Stimulated activated CD4-positive, alpha-beta T cell treated with anti-CD3 and anti-CD28 coated beads, Interleukin-2, amount 100 ng/mL, for 24 hours (primary cell): ENCODE results near the gene KCNJ6.
"Not testable (repeated sequence)": the region's sequence is repeated elsewhere in the genome, so short reads cannot be mapped to it uniquely, and the experiment has no call there.

ENCODE experiments used
- DNase-seq, 2 donors: peaks; one replicate each; pipeline ENCODE4 v3.0.0-alpha.2; 2020

Gene KCNJ6

GRCh38 chr21:37669249-37669648, 247.0 kb downstream of the KCNJ6 start:
- DNase-seq = no peak

GRCh38 chr21:37668462-37669239, 247.6 kb downstream of the KCNJ6 start:
- no peak for DNase-seq

DNA sequence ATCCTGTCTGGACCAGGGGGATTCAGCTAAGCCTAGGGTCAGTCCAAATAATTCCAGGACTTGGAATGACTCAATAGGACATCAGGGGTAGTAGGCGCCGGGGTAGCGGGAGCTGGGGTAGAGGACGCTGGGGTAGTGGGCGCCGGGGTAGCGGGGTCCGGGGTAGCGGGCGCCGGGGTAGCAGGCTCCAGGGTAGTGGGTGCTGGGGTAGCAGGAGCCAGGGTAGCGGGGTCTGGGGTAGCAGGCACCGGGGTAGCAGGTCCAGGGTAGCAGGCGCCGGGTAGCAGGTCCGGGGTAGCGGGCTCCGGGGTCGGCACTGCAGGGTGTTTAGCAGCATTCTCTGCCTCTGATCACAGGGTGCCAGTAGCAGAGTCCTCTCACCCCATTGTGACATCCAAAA, 248.9 kb downstream of the KCNJ6 start:
- no peak for DNase-seq

- DNase-seq = no peak
Measured at GRCh38 chr21:37665230-37666024, 250.8 kb downstream of the KCNJ6 start.

DNA sequence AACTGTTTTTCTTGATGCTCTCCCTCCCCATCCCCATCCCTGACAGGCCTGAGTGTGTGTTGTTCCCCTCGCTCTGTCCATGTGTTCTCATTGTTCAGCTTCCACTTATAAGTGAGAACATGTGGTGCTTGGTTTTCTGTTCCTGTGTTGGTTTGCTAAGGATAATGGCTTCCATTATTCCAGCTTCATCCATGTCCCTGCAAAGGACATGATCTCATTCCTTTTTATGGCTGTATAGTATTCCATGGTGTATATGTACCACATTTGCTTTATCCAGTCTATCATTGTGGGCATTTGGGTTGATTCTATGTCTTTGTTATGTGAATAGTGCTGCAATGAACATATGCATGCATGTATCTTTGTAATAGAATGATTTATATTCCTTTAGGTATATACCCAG, 254.0 kb downstream of the KCNJ6 start:
- DNase-seq = not testable (repeated sequence)

GRCh38 chr21:37660709-37661108, 255.5 kb downstream of the KCNJ6 start:
- DNase-seq = no peak

GRCh38 chr21:37659874-37660273, 256.4 kb downstream of the KCNJ6 start:
- DNase-seq = no peak

- no peak for DNase-seq
Measured at GRCh38 chr21:37658817-37659458, 257.3 kb downstream of the KCNJ6 start.

DNA sequence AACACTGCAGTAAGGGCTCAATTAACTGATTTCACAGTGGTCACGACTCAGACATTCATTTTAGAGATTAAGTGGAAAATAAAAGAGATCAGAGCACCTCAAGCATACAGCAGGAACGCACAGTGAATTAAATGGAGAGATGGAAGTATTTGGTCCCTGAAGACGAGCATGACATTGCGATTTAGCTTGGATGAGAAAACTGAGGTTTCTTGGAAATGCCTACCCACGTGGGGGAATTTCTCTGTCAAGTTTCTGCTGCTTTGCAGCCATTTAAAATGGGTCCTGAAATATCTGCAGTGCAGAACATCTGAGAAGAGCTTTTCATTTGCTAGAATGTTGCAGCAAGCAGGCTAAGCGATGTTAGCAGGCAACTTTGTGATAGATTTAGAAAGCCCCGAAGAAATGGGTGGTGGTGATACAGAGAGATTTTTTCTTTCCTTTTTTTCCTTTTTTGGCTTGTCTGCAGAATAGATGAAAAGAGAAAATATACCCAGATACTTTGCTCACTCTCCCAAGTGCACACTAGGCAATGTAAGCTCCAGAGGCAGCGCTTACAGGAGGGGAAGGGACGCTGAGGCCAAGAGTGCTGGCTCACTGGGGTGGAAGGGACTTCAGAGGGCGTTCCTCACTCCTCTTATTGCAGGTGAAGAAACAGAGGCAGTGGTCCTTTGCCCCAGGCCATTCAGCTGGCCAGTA, 258.0 kb downstream of the KCNJ6 start:
- DNase-seq = no peak

GRCh38 chr21:37656899-37657298, 259.4 kb downstream of the KCNJ6 start:
- no peak for DNase-seq

GRCh38 chr21:37655611-37656300, 260.5 kb downstream of the KCNJ6 start:
- DNase-seq = no peak

GRCh38 chr21:37654596-37654995, 261.7 kb downstream of the KCNJ6 start:
- no peak for DNase-seq

DNA sequence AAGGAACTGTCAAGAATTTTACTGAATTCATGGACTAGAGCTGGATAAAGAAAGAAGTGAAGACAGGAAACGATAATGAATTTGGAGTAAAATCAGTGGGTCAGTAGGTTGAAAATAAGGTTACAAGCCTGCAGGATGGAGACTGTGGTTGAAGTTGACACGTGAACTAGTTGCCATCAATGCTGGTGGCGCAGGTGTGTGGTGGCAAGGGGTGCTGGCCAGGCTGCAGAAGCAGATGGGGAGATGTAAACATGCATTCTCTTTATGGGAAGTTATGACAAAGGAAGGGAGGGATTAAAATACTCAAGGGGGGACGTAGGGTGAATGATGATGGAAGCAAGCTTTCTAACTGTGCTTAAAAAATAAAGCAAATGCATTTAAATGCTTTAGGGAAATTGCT, 263.1 kb downstream of the KCNJ6 start:
- DNase-seq = no peak

DNA sequence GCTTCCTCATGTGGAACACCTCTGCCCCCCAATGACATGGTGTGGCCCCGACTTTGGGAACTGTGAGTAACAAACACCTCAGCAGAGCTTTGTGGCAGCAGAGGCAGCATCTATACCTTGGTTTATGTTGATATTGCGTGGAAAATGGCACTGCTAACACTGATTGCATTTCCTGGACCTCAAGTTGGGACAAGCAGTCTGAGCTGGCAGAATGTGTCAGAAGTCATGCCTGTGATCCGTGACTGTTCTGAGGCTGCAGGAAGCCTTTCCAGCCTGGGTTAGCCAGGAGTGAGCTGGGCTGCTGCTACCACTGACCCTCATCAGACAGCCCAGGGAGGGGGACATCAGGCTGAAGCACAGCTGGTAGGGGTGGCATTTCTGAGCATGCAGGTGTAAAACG, 268.5 kb downstream of the KCNJ6 start:
- DNase-seq = no peak

GRCh38 chr21:37646761-37647160, 269.5 kb downstream of the KCNJ6 start:
- DNase-seq = not testable (repeated sequence)

DNA sequence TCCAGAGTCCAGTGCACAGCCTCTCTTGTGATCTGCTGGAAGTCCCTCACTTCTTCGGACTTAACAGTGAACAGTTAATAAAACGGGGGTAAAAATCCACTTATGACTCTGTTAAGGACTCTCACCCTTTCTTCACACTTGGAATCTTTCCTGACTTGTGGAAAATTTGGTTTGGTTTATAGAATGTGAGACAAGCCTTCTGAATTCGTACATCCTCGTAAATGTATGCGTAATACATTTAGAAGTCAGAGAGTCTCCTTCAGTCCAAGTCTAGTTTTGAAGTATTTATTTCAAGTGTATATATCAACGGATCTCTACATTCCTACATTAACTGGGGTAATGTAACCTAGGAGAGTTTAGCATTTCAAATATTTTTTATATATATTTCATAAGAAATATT, 270.4 kb downstream of the KCNJ6 start:
- no peak for DNase-seq

GRCh38 chr21:37644636-37645035, 271.6 kb downstream of the KCNJ6 start:
- DNase-seq = no peak

GRCh38 chr21:37643862-37644261, 272.4 kb downstream of the KCNJ6 start:
- DNase-seq = not testable (repeated sequence)

DNA sequence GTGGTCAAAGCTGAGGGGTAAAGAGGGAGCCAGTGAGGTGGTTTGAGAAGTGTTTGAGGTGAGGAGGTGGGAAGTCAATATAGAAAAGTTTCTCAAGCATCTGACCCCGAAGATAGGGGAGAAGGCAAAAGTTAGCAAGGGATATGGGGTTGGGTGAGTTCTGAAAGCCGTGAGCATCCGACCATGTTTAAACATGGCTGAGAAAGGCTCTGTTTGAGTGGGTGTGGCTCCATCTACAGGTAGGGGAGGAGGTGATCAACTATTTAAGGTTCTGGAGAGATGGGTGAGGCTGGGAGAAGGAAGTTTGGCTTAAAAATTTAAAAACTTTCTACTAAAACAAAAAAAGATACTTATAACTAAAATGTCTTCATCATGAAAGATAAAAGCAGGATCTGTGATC, 273.8 kb downstream of the KCNJ6 start:
- DNase-seq = peak; percentile 20 to 34

GRCh38 chr21:37639756-37640155, 276.5 kb downstream of the KCNJ6 start:
- no peak for DNase-seq

GRCh38 chr21:37636152-37636860, 280.0 kb downstream of the KCNJ6 start:
- DNase-seq = no peak
